Nephron progenitor cell (in vitro differentiated cells): ENCODE data around the gene PIR.

Source experiments
- DNase-seq: peaks from one replicate; pipeline ENCODE4 v3.0.0; 2021
- H3K27ac Mint-ChIP-seq: 2 replicates; pipeline ENCODE4 v1.8.0; 2021; ENCODE audit warnings: mild to moderate bottlenecking, moderate library complexity, mixed read lengths
- H3K27me3 Mint-ChIP-seq: 2 replicates; pipeline ENCODE4 v1.8.0; 2021; ENCODE audit warnings: mild to moderate bottlenecking, low read depth, mixed read lengths; ENCODE audit not compliant: poor library complexity
- H3K36me3 Mint-ChIP-seq: 2 replicates; pipeline ENCODE4 v1.8.0; 2021; ENCODE audit warnings: low read depth, mixed read lengths
- H3K4me1 Mint-ChIP-seq: 2 replicates; pipeline ENCODE4 v1.8.0; 2021; ENCODE audit warnings: mixed read lengths
- H3K4me3 Mint-ChIP-seq: 2 replicates; pipeline ENCODE4 v1.8.0; 2021; ENCODE audit warnings: mild to moderate bottlenecking, moderate library complexity, mixed read lengths
- H3K9me3 Mint-ChIP-seq: 2 replicates; pipeline ENCODE4 v1.8.0; 2021; ENCODE audit warnings: mild to moderate bottlenecking, moderate library complexity, mixed read lengths
- TF ChIP-seq, protein P1 (sequence below): fragments of 200-600 bp; sonication (generic); IDR thresholded peaks from 2 replicates; pipeline ENCODE4 v1.5.0; 2021; ENCODE audit warnings: antibody characterized with exemption

Gene PIR

DNA sequence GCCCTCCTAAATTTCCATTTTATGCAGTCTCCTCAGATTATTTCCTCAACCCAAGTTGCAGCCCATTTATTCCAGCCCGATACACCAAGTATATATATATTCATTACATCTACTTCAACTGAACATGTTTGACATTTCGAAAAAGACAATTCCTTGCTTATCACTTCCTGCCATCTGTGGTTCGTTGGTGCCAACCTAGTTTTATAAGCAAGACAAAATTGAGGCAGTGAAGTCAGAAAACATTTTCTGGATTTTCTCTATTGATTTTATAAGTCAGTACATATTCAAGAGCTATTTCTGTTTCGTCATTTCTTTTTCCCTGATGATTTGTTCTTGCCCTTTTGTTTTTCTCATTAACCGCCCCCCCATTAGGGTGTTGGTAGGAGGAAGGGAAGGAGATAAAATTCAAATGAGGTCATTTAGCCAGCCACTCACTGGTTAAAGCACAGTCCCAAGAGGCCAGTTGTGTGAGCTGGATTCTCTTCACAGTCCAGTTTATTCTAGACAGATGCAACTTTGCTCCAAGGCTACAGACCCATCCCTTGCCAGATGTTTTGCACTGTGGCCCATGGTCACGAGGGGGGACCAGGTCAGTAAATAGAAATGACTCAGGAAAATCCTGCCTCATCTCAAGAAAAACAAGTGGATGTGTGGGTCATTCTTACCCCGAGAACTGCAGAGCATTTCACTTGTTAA lies 88.6 kb downstream of the PIR start:
- Mint-ChIP-seq H3K4me3 (no peak overlapping the region), H3K4me1 (peaks cover 34% of the 10 kb centered on the region), H3K27me3 (peaks cover 4% of the 10 kb centered on the region), H3K9me3 (peaks cover 12% of the 10 kb centered on the region), H3K36me3 (peaks cover 9% of the 10 kb centered on the region), H3K27ac (peak overlapping the region; percentile 83)
- DNase-seq: no peak
- TF ChIP-seq, protein P1, sequence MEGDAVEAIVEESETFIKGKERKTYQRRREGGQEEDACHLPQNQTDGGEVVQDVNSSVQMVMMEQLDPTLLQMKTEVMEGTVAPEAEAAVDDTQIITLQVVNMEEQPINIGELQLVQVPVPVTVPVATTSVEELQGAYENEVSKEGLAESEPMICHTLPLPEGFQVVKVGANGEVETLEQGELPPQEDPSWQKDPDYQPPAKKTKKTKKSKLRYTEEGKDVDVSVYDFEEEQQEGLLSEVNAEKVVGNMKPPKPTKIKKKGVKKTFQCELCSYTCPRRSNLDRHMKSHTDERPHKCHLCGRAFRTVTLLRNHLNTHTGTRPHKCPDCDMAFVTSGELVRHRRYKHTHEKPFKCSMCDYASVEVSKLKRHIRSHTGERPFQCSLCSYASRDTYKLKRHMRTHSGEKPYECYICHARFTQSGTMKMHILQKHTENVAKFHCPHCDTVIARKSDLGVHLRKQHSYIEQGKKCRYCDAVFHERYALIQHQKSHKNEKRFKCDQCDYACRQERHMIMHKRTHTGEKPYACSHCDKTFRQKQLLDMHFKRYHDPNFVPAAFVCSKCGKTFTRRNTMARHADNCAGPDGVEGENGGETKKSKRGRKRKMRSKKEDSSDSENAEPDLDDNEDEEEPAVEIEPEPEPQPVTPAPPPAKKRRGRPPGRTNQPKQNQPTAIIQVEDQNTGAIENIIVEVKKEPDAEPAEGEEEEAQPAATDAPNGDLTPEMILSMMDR: no peak

DNA sequence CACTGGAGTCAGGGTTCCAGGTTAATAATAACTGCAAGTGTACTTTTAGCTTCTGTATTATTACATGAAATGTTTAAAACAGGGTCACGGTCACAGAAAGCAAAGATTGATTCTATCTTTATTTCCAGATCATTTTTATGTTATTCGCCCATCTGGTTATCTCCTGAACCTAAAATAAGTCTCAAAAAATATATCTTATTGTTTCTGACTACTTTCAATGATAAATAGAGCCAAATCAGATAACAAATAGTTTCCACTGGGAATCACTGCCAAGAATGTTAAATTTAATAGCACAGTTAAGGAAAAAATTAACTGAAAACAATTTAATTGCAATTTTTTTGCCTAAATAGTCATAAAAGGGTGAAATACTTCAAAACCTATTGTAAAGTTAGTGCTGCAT lies 91.8 kb downstream of the PIR start:
- no peak for DNase-seq
- H3K36me3 Mint-ChIP-seq: peaks cover 11% of the 10 kb centered on the region
- peaks cover 8% of the 10 kb centered on the region for H3K9me3 Mint-ChIP-seq
- H3K27me3 Mint-ChIP-seq: no peaks in the 10 kb centered on the region
- TF ChIP-seq, protein P1: no peak
- no peak overlapping the region for H3K4me3 Mint-ChIP-seq
- H3K4me1 Mint-ChIP-seq: peaks cover 30% of the 10 kb centered on the region
- no peak overlapping the region for H3K27ac Mint-ChIP-seq

DNA sequence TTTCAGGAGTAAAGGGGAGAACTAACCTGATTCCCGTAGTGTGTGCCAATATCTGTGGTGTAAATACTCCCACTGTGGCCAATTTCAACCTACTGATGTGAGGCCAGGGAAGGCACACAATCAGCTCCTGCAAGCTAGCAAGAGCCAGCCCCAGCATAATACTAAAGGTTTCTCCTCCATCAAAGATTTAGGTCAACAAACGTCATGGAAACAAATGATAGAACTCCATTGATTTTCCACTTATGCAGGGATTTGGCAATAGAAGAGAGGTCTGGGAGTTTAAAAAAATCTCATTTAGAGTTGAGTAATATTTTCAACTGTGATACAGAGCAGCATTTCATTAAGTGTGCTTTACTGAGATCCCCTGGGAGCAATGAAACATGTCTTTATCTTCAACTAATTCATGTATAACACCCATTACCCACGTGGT lies 93.2 kb downstream of the PIR start:
- H3K27ac Mint-ChIP-seq: no peak overlapping the region
- H3K36me3 Mint-ChIP-seq: peaks cover 11% of the 10 kb centered on the region

DNA sequence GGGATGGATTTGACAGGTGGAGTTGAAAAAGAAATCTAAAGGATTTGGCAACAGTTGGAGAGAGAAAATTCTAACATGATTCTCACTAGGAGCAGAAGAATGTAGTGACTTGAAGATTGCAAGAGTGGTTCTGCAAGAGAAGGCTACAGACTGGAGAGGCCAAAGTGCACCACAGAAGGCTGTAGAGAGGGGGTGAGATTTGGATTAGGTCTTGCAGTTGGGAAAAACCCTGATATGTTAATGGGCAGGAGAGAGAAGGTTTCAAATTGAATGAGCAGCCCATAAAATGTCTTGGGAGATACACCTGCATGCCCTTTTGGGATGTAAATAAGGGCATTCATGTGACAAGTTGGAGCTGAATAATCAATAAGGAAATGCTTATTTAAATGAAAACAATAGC lies 94.3 kb downstream of the PIR start:
- no peak for DNase-seq
- Mint-ChIP-seq H3K27me3 (no peaks in the 10 kb centered on the region), H3K27ac (no peak overlapping the region), H3K4me1 (peaks cover 7% of the 10 kb centered on the region), H3K36me3 (peaks cover 11% of the 10 kb centered on the region), H3K9me3 (peaks cover 8% of the 10 kb centered on the region), H3K4me3 (no peak overlapping the region)
- TF ChIP-seq, protein P1: no peak

More for the DNA sequence above, 93.2 kb downstream of the PIR start:
- peaks cover 8% of the 10 kb centered on the region for H3K9me3 Mint-ChIP-seq
- no peak overlapping the region for H3K4me3 Mint-ChIP-seq
- H3K27me3 Mint-ChIP-seq: no peaks in the 10 kb centered on the region
- peaks cover 17% of the 10 kb centered on the region for H3K4me1 Mint-ChIP-seq
- no peak for DNase-seq
- TF ChIP-seq, protein P1: no peak

DNA sequence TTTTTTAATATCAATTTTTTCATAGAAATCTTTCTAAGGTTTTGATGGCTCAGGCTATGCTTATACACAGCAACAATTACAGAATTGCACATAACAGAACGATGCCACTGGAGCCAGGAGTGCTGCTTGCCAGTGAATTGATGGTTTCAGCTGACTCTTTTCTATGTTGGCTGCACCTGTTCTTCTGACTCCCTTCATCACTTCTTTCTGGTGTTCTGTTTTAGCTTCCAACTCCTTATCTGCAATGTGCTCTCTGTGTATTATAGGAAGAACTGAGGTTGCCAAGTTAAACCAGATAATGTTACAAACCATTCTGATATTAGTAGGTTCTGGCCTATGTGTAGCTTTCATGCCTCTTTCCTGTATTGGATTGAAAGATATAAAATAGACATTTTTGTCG lies 97.3 kb downstream of the PIR start:
- Mint-ChIP-seq H3K9me3 (peaks cover 8% of the 10 kb centered on the region), H3K27ac (no peak overlapping the region), H3K36me3 (peaks cover 11% of the 10 kb centered on the region), H3K4me3 (no peak overlapping the region), H3K27me3 (no peaks in the 10 kb centered on the region), H3K4me1 (peaks cover 6% of the 10 kb centered on the region)
- no peak for DNase-seq
- TF ChIP-seq, protein P1: no peak

DNA sequence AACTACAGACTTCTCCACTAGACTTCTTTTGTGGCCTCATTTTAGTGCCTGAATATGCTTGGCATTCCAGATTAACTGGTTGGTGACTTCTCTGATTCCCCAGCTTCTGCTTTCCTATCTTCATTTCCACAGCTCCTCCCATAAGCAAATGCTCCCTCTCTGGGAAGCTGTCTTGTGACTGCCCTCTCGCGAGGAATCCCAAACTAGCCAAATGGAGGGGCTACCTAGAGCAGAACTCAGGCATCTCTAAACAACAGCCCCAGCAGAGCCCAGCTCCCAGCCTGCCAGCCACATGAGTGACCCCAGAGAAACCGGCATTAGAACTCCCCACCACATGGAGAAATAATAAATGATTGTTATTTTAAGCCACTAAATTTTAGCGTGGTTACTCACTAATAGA lies 101.3 kb downstream of the PIR start:
- Mint-ChIP-seq H3K9me3 (no peaks in the 10 kb centered on the region), H3K27me3 (no peaks in the 10 kb centered on the region), H3K36me3 (peaks cover 4% of the 10 kb centered on the region), H3K27ac (no peak overlapping the region), H3K4me3 (no peak overlapping the region), H3K4me1 (peaks cover 11% of the 10 kb centered on the region)
- DNase-seq: no peak
- TF ChIP-seq, protein P1: no peak
